G401 (cell line): ENCODE measurements around the gene ANKRD22. TPM values are rescaled to one million over a fixed set of nuclear protein-coding genes. Genes with fewer than 3 reads are reported as not detected.
"Not testable (repeated sequence)": the region's sequence is repeated elsewhere in the genome, so short reads cannot be mapped to it uniquely, and the experiment has no call there.

Experiments
- DNase-seq: peaks from one replicate; pipeline ENCODE4 v3.0.0-alpha.2; 2015; ENCODE audit warnings: low spot score
- in situ Hi-C: cut with HindIII; loops from 2 replicates; pipeline ENCODE4 v1.10.0; 2016; ENCODE audit warnings: low sequenced_read_pairs, mixed read lengths
- total RNA-seq: library from RNA; depleted of rRNA; stranded (reverse); fragments of >200 nt; shearing (Covaris generic); gene quantifications from 2 replicates; pipeline ENCODE4 v1.2.3, GENCODE V29; 2014; rRNA removed

Gene ANKRD22
- not detected in 2 replicates for total RNA-seq

GRCh38 chr10:88851706-88852105 is at the start of gene ANKRD22:
Gene ANKRD22 (minus strand): TSS chr10:88851844. CDS start chr10:88851607, 237 bp downstream.
- in situ Hi-C loops = no loop called here
- no peak for DNase-seq

GRCh38 chr10:88899886-88900285 is 48.2 kb upstream of the ANKRD22 start:
- DNase-seq = no peak
- in situ Hi-C loops = no loop called here

- no peak for DNase-seq
- in situ Hi-C loops = no loop called here
Measured at GRCh38 chr10:88898727-88899126, 47.1 kb upstream of the ANKRD22 start.

GRCh38 chr10:88896994-88897853 is 45.6 kb upstream of the ANKRD22 start:
- in situ Hi-C loops = no loop called here
- peak; percentile 45 for DNase-seq

- DNase-seq = no peak
- in situ Hi-C loops = no loop called here
Measured at GRCh38 chr10:88896372-88896993, 44.8 kb upstream of the ANKRD22 start.

- DNase-seq = no peak
- in situ Hi-C loops = no loop called here
Measured at GRCh38 chr10:88895250-88895649, 43.6 kb upstream of the ANKRD22 start.

GRCh38 chr10:88893611-88894010 is 42.0 kb upstream of the ANKRD22 start:
- in situ Hi-C loops = no loop called here
- no peak for DNase-seq

GRCh38 chr10:88892222-88892967 is 40.8 kb upstream of the ANKRD22 start:
- in situ Hi-C loops = no loop called here
- no peak for DNase-seq

GRCh38 chr10:88890681-88891381 is 39.2 kb upstream of the ANKRD22 start:
- in situ Hi-C loops = no loop called here
- no peak for DNase-seq

GRCh38 chr10:88889559-88890337 is 38.1 kb upstream of the ANKRD22 start:
- DNase-seq = no peak
- in situ Hi-C loops = no loop called here

GRCh38 chr10:88888810-88889445 is 37.3 kb upstream of the ANKRD22 start:
- in situ Hi-C loops = no loop called here
- no peak for DNase-seq

- in situ Hi-C loops = no loop called here
- no peak for DNase-seq
Measured at GRCh38 chr10:88886557-88886956, 34.9 kb upstream of the ANKRD22 start.

GRCh38 chr10:88883448-88883809 is 31.8 kb upstream of the ANKRD22 start:
- in situ Hi-C loops = no loop called here
- DNase-seq = no peak

- in situ Hi-C loops, DNase-seq: not testable (repeated sequence)
Measured at GRCh38 chr10:88882646-88883447, 31.2 kb upstream of the ANKRD22 start.

- DNase-seq = peak; percentile 40
- in situ Hi-C loops = no loop called here
Measured at GRCh38 chr10:88881922-88882645, 30.4 kb upstream of the ANKRD22 start.

GRCh38 chr10:88881320-88881719 is 29.7 kb upstream of the ANKRD22 start:
- DNase-seq = no peak
- in situ Hi-C loops = no loop called here
